RPMI8226 (cell line): ENCODE data around the gene KCNQ2.

Source experiments
- DNase-seq: peaks from one replicate; pipeline ENCODE4 v3.0.0-alpha.2; 2015

KCNQ2 gene

DNA sequence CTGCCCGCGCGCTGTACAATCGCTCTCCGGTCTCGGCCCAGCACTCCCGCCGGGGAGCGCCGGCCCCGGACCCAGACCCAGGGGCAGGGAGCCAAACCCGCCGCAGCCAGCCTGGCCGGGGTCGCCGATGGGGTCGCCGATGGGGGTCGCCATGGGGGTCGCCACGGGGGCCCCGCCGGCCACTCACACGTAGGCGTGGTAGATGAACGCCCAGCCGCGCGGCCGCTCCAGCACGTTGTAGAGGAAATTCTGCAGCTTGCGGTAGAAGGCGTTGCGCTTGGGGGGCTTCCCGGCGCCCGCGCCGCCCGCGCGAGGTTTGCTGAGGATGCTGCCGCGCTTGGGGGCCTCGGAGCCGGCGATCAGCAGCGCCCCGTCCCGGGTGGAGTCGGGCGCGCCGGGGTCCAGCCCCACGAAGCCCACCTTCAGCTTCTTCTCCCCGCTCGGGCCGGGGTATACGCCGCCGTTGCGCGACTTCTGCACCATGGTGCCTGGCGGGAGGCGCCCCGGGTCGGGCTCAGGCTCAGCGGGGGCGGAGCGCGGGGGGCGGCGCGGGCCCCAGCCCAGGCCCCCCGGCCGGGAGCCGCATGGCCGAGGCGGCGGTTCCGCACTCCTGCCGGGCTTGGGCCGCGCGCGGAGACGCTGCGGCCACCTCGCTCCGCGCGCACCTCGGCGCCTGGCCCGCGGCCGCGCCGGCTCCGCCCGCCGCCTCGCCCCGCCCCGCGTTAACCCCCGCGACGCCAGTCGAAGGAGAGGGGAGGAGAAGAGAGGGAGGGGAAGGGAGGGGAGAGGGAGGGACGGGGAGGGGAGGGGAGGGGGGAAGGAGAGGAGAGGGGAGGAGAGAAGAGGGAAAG, at the start of gene KCNQ2:
Gene KCNQ2, minus strand, starts transcription at position 675 of the 851 bp plus-strand sequence. Its CDS starts 192 bp downstream, at position 483.
- no peak for DNase-seq

DNA sequence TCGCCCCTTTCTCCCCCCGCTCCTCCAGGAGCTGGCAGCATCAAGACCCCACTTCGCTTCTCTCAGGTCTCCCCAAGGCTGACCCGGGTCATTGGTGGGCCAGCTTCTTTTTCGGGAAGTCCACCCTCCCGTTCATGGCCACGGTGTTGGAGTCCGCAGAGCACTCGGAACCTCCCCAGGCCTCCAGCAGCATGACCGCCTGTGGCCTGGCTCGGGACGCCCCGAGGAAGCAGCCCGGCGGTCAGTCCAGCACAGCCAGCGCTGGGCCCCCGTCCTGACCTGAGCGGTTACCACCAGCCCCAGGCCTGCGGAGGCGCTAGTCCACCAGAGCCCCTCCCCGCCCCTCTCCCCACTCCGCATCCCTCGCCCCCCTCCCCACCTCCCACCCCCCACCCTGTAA, 49.1 kb upstream of the KCNQ2 start:
- no peak for DNase-seq

DNA sequence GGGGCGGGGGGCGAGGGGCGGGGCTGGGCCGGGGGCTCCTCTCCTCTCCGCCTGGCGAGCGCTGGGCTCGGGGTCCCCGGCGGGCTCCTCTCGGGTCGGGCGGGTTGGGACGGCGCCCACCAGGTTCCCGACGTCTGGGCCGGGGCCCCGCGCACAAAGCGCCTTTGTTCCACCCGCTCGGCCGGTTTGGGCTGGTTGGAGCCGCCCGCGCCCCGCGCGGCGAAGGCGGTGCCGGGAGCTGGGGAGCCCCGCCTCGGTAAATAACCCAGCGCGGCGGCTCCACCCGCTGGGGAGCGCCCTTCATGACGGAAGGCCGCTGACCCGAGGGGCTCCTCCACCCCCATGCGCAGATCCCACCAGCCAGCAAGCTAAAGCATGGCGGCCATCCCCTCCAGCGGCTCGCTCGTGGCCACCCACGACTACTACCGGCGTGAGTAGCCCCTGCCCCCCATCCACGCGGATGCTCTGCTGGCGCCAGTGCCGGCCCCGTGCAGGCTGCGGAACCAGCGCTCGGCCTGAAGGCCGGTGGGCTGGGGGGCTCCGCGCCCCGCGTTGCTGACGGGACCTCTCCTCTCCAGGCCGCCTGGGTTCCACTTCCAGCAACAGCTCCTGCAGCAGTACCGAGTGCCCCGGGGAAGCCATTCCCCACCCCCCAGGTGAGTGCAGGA, 48.6 kb upstream of the KCNQ2 start:
- DNase-seq, result peak; percentile 82

DNA sequence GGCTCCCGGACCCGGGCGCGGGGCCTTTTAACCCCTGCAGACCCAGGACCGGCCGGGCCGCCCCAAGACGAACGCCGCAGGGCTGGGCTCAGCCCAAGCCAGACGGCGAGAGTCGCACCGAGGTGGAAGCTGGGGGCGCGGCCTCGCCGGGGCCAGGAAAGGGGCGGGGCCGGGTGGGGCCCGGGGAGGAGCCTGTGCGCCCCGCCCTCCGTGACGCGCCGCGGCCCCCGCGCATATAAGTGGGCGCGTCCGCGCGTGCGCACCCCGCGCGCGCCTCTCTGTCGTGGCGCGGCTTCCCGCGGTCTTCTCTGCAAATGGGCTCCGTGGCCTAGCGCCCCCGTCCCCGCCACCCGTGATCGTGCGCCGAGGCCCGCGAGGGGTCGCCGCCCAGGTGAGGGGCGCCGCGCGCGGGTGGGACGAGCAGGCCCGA, 48.1 kb upstream of the KCNQ2 start, which contains the start of gene PPDPF:
Gene PPDPF, plus strand, starts transcription at position 262 of the 430 bp plus-strand sequence. CDS start 544 bp downstream, outside the sequence.
- peak; percentile 87 for DNase-seq

- peak; percentile 56 for DNase-seq
Observed at GRCh38 chr20:63519668-63520503, 47.4 kb upstream of the KCNQ2 start.

- DNase-seq, result no peak
Observed at GRCh38 chr20:63518946-63519667, 46.7 kb upstream of the KCNQ2 start.

- no peak for DNase-seq
Observed at GRCh38 chr20:63518351-63518861, 46.0 kb upstream of the KCNQ2 start.

DNA sequence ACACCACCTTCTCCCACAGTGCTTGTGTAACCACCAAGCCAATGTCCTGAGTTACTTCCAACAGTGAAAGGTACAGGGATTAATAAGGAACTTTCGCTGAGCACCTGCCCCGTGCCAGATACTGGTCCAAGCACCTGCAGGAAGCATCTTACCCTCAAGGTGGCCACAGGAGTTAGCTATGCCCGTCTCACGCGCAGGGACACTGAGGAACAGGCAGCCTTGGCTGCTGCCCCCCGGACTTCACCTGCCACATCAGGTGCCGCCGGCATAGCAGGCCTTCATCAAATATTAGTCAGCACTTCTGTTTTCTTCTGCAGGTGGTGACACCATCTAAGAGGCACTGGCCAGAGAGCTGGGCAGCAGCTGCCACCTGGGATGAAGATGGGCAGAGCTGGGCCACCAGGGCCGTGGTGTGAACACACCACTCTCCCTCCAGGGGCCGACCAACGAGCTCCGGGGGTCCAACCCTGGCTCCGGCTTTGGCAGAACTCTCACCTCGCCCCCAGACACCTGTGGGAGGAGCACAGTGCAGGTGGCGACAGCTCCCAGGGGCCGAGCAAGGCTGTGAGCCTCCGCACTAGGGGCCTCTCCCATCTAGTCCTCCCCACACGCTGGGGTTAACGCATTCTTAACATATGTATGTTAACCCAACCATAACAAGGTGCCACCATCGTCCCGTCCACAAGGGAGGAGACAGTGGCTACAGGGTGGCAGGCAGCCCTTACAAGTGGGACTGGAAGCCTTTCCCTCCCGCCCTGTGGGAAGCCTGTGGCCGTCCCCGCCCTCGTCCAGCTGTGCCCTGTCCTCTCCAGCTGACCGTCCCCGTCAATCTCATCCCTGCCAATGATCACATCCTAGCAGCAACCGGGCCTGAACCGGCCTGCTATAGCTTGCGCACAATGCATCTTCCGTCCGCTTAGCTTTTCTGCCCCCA, 45.2 kb upstream of the KCNQ2 start:
- DNase-seq, result peak; percentile 58

GRCh38 chr20:63514520-63514919, 42.1 kb upstream of the KCNQ2 start:
- peak; percentile 80 for DNase-seq

GRCh38 chr20:63513207-63513606, 40.8 kb upstream of the KCNQ2 start:
- no peak for DNase-seq

- DNase-seq, result peak; percentile 38
Observed at GRCh38 chr20:63509088-63509564, 36.7 kb upstream of the KCNQ2 start.

GRCh38 chr20:63508072-63508768, 35.8 kb upstream of the KCNQ2 start:
- peak; percentile 62 for DNase-seq

DNA sequence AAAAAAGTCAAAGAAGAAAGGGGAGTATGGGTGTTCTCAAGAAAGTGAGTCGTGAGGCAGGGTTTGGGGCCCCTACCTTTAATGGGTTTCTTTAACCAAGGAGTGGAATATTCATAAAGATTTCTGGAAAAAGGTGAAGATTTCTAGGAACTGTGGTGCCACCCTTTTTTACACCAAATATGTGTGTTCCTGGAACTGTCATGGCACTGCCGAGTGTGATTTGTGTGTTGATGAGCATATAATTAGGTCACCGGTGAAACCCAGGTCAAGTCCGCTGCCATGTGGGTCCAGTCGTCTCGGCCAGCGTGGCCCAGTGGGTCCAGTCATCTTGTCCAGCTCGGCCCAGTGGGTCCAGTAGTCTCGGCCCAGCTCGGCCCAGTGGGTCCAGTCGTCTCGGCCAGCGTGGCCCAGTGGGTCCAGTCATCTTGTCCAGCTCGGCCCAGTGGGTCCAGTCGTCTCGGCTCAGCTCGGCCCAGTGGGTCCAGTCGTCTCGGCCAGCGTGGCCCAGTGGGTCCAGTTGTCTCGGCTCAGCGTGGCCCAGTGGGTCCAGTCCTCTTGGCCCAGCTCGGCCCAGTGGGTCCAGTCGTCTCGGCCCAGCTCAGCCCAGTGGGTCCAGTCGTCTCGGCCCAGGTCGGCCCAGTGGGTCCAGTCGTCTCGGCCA, 34.8 kb upstream of the KCNQ2 start:
- no peak for DNase-seq

GRCh38 chr20:63505723-63506122, 33.3 kb upstream of the KCNQ2 start:
- DNase-seq, result no peak

DNA sequence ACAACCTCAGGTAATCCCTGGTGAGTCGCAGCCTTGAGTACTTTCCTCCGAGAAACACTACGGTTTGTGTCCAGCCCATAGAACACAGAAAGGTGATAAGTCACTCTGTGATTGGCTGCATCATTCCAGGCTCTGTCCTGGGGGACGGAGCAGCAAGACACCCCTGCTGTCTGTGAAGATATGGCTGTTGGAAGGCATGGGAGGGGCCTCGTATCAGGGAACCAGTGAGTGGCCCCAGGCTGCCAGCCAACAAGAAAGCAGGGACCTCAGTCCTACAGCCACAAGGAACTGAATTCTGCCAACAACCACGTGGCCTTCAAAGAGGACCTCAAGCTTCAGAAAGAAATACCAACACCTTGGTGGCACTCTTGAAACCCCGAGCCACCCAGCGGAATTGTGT, 32.8 kb upstream of the KCNQ2 start:
- no peak for DNase-seq

- DNase-seq, result no peak
Observed at GRCh38 chr20:63504642-63505041, 32.2 kb upstream of the KCNQ2 start.

GRCh38 chr20:63503524-63503923, 31.1 kb upstream of the KCNQ2 start:
- DNase-seq, result no peak

GRCh38 chr20:63502671-63503172, 30.3 kb upstream of the KCNQ2 start:
- DNase-seq, result no peak
